ENCODE data around the gene PGRMC2.
A peak's percentile ranks its signal among the peaks of the same experiment; 100 is the strongest.

PGRMC2 gene

DNA sequence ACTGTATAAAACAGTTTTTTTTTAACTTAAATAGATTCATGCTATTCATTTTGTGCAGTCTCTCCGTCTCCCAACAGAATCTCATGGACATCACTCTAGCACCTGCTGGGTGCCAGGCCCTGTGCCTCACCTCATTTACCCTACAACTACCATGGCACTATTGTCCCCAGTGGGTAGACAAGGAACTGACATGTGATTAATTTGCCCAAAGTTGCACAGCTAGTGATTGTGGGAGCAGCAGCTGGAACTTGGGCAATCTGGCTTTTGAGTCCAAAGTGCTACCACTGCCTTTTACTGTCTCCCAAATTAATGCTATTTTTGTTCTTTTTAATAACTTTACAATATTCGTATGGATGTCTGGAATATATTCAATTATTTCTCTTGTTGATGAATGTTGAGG is 11.2 kb upstream of the PGRMC2 start:
- DNase-seq (ENCODE audit: low read depth), result no peak

DNA sequence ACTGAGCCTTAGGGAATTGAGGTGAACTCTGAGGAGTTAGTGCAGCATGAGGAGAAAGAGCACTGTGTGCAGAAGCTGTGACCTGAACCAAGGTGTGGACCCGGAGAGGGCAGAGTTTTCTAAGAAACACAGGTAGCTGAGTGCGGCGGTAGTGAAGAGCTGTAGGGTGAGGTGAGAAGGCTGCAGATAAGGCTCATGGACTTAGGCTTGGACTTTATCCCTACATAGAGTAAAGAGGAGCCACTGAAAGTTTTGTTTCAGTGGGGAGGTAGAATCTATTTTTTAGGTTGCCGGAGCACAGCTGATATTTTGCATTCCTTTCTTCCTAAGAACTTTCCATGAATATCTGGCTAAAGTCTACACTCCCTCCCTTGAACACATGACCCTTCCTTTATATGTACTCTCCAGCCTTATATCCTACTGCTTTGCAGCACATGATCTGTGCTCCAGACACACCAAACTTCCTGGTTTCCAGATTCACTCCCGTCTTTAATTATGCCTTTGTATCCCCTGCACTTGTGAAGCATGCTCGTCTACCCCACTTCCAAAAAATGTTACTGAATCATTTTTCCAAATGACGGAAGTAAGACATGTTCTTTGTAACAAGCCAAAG is 10.6 kb upstream of the PGRMC2 start:
- no peak for DNase-seq (ENCODE audit: low read depth)

DNA sequence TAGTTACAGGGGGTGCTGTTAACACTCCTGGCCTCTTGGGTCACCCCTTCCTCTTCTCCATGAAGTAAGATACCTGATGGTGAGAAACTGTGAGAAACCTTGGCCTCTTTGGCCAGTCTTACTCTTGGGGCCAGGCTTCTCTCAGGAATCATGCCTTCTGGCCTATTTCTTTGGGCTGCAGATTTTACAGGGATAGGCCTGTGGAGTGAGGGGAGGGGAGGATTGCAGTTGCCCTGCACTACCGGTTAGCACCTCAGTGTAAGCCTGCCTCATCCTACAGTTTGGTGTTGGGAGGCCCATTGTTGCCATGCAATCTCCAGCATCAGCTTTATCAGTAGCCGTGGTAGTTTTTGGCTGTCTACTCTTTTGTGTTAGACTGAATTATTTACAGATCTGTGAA is 7.6 kb upstream of the PGRMC2 start:
- DNase-seq (ENCODE audit: low read depth), result no peak

DNA sequence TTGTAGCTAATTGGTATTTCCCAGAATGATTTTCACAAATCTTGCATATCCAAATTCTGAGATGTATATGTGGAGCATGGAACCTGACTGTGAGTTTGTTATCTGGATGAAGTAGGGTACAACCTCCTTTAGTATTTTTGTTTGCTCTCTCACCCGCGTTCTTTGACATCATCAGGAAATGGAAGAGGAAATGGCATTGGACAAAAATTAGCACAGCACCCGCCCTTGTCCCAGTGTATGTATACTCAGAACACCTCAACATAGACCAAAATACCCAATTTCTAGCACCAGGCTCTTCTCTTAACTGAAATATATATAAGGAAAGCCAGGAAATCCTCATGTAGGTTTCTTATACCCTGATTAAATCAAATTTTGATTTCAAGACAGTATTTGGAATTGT is 6.9 kb upstream of the PGRMC2 start:
- DNase-seq (ENCODE audit: low read depth), result no peak

DNA sequence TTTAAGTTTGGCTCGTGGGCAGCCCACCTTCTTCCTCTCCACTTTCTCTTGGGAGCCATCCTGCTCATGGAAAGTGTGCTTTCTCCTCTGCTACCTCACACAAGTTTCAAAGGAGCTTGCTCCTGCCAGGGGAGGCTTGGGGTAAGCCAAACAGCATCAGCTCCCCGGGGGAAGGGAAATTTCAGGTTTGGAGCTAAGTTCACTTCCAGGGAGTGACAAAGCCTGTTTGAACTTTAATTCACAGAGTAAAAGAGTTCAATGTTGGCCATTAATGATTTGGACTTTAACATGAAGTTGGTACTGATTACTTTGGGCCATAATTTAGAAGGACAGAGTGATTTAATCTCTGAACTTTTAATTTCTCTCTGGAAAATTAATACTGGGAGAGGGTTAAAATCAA is 4.7 kb upstream of the PGRMC2 start:
- DNase-seq (ENCODE audit: low read depth), result no peak

DNA sequence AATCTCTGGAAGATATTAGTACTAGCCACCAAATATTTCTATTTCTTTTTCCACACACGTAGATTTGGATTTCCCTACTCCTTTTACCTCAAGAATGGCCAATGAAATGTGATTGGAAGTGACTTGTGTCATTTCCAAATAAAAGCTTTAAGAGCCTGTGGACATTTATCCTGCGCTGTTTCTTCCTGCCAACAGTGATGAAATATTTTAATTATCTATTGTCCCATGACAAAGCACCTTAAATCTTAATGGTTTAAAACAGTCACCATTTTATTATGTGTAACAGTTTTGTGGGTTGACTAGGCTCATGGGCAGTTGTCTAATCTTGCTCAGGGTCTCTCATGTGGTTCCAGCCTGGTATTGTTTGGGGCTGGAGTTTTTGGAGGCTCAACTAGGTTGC is 3.5 kb upstream of the PGRMC2 start:
- DNase-seq (ENCODE audit: low read depth), result no peak

DNA sequence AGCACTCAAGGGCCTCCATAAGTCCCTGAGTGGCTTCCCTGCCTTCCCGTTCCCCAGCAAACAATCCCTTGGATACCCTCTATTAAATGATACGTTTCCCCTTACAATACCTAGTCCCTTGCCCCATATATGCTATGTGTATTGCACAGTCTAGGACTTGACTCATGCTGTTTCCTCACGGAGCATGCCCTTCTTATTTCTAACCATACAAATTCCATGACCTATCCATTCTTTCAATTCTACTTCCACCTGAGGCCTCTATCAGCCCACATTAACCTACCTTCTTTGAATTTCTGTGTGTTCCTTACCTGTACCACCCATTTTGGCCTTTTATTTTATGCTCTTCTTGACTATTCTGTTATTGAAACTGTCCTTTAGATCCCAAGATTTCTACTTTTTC is 2.9 kb upstream of the PGRMC2 start:
- no peak for DNase-seq (ENCODE audit: low read depth)

DNA sequence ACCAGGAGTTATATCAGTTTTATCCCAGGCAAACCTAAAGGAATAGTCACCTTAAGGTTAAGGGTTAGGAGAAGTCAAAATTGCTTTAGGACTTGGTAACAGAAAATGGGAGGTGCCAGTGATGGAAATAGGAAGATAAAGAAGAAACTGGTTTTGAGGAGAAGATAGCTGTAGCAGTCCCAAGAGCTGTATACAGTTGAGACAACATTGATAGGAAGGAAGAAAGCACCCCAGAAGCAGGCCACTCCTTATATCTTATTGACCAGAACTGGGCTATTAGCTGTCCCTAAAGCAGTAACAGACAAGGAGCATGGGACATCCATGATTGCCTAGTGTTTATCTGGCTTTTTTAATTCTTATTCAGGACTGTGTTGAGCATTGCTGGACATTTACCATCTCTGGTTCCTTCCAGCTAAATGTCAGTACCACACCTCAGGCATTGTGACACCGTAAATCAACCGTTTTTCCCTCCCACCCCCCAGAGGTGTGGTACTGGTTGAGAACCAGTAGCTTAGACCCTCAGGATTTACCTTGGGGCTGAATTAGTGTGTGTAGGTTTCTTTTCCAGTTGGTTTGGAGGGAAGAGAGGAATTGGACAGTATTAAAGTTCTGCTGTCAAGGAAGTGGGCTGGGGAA is 2.0 kb upstream of the PGRMC2 start:
- DNase-seq (ENCODE audit: low read depth), result no peak

DNA sequence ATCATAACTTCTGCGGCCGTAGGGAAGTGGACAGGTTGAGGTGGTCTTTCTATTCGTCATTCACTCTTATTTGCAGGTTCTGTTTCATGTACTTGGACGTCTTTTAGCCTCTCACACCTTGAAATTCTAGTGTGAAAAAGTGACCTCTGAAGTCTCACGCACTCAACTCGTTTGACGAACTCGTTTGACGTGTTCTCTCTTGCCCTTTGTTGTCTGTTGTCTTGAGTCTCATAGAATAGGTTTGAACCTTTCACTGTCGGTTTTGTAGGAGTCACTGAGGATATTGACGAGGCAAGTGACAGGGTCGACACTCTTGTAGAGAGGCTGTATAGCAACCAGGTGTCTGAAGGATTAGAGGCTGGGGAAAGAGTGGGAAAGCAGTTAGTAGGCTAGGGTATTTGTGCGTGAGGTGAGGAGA is 1.1 kb upstream of the PGRMC2 start:
- DNase-seq (ENCODE audit: low read depth), result peak; percentile 20

DNA sequence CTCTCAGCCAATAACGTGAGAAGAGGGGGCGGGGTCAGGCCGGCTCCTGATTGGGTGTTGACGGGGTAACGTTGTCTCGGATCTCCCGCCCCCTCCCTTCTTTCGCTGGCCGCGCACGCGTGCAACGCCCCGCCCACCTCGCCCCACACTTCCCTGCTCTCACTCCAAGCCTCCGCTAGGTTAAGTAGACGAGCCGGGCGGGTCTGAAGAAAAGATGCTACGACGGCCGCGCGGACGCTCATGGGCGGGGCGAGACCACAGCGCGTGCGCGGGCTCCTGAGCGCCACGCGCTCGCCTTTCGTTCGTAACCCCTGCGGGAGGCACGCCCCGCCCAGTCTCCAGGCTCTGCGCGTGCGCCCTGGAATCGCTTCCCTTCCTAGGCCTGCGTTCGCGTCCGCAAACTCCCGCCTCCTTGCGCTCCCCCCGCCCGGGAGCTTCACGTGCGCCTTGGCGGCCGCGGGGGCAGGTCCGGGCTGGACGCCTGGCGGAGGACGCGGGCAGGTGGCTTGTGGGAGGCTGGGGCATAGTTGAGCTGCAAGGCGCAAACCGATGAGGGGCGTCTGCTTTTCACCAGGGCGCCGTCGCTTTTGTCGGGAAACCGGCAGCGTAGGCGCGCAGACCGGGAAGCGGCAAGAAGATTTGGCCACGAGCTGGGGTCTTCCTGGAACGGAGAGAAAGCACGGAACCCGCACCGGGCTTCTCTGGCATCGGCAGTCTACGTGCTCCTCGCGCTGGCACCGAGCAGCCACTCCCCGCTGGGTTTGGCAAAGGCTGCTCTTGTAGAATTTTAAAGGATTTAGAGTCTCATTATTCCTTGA is 467 bp upstream of the PGRMC2 start:
- peak; percentile 99 for DNase-seq (ENCODE audit: low read depth)

DNA sequence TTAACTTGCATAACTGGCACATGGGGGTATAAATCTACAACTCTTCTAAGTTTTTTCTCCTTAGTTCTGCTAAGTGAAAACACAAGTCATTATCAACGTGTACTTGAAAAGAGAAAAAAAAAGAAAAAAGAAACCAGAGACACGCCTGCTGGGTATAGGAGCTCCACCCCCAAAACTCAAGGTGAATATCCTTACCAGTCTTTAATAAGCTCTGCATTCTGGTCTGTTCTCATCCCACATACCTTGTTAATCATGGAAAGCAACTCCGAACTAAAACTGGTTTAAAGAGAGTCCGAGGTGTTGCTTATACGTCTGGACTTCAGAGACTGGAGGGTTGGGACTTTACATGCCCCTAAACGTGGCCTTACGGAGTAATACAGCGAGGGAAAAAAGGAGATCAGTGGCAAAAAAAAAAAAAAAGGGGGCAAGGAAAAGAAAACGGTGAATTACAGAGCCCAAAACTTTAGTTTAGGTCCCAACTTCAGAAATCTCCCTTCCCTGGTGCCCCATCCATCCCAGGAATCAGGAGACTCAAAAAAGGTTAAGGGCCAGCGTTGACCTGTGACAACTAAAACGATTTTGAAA is 1.0 kb downstream of the PGRMC2 start:
- DNase-seq (ENCODE audit: low read depth), result no peak

DNA sequence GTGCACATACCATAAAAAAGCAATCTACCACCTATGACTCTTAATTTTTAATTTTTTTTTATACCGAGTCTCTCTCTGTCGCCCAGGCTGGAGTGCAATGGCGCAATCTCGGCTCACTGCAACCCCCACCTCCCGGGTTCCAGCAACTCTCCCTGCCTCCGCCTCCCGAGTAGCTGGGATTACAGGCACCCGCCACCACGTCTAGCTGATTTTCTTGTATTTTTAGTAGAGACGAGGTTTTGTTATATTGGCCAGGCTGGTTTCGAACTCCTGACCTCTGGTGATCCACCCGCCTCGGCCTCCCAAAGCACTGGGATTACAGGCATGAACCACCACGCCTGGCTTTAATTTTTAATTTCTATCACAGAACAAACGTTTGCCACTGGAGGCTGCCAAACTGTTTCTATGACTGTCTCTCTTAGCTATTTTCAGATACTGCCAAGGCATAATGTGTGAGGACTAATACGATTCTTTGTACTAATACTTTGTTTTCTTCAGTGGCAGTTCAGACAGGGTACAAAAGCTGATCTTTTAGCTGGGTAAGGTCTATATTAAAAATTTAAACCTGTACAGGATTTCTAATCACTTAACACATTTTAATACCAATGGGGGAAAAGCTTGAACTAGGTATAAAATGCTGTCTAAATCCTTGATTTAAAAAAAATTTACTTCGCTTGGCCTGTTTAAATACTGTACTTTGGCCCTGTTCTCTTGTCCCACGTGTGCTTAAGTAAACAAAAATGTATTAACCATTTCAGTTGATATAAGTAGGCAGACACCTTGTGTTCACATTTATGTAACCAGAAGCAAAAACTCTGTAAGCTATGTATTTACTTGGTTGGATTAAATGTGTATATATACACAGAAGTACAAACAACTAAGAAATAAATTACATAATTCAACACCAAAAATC is 2.3 kb downstream of the PGRMC2 start:
- DNase-seq (ENCODE audit: low read depth), result no peak

DNA sequence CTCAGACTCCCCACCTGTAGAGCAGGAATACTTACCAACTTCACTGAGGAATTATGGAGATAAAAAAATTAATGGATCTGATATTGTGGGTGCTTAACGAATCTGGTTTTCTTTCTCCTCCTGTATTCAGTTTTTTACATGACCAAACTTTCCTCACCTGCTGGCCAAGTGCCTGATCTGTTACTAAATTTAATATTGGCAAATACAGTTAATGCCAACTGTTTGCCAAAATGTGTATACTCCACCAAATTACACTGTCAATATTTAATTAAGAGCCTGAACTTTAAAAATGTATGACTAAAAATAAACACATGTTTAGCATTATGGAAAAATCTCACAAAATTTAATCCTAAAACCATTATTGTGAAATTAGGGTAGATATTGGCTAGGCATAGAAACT is 3.3 kb downstream of the PGRMC2 start:
- DNase-seq (ENCODE audit: low read depth), result no peak

DNA sequence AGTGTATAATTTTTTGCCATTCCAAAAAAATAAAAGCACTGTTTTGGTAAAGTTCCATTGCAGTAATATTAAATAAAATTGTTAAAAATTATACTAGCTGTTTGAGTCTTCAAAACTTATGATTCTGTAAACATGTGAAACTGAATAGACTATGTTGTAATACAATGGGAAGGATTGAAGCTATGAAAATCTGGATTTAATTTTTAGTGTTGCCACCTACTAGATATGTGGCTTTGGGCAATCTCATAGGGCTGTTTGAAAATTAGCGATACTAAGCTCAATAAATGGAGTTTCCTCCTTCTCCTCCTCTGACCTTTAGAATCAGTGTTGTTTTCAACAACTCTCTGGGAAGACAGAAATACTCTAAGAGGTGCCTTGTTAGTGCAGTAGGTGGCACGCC is 4.5 kb downstream of the PGRMC2 start:
- no peak for DNase-seq (ENCODE audit: low read depth)

DNA sequence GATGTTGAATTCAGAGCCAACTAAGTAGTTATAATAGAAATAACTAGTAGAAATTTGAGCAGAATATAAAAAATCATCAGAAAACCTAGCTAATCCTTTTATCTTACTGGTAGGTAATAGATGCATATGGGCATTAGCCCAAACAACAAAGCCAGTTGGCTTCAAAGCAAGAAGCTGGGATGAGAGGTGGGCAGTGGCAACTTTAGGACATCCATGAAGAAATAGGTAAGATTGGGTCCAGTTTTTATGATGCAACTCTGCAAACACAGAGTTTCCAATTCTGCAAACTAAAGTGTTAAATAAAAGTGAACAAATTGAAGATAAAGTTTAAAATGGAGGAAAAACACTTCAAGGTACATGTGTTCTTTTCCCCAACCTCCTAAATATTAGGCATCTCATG is 5.1 kb downstream of the PGRMC2 start:
- DNase-seq (ENCODE audit: low read depth), result no peak

DNA sequence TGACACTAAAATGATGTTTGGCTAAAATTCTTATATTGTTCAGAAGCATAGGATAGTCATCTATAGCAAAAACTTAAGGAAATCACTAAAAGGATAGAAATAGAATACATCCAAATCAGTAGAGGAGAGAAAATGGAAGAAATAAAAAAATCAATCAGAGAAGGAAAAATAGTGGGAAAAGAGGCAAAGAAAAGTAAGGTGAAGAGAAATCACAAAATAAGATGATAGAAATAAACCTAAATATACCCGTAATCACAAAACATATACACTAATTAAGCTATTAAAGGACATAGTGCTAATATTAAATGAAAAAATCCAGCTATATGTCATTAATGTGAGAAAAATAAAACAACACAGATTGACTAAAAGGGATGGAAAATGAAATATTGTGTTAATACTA is 6.3 kb downstream of the PGRMC2 start:
- no peak for DNase-seq (ENCODE audit: low read depth)

DNA sequence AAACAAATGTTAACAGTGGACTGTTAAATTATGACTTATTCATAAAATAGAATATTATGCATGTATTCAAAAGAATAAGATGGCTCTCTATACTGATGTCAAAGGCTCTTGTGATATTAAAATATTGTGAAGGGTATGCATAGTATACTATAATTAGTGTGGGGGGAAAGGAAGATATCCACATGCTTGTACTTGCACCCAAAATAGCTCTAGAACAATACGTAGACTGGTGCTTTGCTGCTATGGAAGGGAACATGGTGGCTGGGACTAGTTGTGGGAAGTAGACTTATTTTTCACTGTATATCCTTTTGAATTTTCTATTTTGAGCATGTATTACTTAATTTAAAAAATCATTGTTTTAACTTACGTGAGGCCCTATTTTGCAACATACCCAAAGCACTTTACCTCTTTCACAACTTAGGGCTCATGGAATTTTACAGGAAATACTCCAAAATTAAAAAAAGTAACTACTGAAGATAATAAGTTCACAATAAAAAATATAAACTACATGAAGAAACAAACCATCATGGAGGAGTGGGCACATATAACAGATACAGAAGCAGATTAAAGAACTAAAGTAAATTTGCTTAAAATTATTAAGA is 7.9 kb downstream of the PGRMC2 start:
- no peak for DNase-seq (ENCODE audit: low read depth)

DNA sequence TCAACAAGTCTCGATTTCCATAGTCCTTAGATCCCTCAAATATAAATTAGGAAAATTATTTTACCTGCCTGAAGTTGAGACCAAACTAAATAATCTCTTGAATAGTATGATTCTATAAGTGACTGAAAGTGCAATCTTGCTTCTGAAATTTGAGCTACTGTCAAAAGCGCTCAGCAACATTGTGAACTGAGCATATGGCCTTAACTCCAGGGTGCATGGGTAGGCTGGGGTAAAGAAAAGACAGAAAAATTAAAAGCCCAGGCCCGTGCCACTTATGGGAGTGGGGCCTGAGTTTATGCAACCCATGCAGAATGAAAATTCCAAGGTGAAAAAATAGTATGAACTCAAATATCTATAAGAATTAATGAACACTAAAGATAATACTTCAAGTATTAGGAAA is 9.8 kb downstream of the PGRMC2 start:
- DNase-seq (ENCODE audit: low read depth), result no peak

DNA sequence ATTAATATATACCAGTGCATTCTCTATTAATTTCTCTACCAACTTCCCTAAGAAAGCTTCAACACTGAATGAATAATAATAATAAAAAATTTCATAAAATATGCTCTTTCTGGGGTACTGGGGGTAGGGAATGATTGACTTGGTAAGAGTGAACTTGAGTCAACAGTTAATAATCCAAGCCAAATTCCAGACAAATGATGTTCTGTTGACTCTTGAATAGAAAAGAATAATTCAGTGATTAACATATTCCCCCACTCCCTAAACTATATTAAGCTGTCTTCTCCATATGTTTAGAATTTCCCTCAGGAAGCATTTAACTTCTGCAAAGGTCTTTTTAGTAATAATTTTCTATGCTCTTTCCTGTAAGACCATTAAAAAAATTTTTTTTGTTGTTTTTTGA is 12.3 kb downstream of the PGRMC2 start:
- DNase-seq (ENCODE audit: low read depth), result no peak

DNA sequence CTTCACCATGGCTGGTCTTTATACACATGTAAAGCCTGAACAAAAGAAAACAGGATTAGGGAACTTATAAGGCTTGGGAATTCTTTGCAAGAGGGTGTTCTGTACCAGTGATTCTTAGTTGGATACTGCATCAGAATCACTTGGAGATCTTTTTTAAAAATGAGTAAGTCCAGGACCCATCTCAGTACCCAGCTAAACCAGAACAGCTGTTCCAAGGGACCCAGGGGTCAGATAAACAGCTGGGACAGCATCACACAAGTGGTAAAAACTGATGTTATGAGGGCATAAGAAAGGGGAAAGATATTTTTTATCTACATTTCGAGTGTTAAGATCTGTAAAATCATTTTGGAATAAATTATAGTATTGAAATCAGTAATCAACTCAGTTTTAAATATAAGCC is 16.1 kb downstream of the PGRMC2 start:
- DNase-seq (ENCODE audit: low read depth), result no peak

DNA sequence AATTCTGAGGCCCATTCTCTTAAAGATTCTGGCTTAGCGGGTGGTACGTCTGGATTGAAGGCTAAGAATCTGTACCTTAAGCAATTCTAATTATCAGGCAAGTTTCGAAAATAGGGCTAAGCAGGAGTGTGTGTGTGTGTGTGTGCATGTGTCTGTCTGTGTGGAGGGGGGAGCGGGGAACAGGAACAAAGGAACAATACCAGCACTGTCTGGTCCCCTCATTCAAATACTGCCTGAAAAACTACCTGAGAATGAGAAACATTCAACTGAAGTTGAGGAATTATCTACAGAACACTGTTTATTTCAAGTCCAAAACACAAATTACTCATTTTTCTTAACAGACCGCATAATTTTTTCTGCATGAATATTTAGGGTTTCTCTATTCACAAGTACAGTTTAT is 18.6 kb downstream of the PGRMC2 start:
- no peak for DNase-seq (ENCODE audit: low read depth)

DNA sequence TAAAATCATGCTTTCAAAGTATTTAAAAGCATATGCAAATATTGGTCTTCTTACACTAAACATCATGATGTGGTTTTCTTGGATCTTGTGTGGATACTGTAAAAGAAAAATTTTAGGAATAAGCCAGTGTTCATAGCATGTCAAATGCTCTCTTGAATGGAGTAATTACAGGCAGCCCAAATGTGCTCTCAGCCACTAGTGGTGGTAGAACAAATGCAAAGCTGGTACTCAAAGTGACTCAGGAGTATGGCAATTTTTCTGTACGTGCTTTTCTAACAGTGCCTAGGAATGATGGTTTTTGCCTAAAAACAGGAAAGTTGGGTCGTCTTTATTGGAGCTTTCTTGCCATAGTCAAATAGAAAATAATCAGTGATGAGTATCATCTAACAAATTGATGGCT is 19.9 kb downstream of the PGRMC2 start:
- DNase-seq (ENCODE audit: low read depth), result no peak
